GM06990 (cell line): ENCODE measurements around the gene IGFL4.

Source experiments
- DNase-seq: peaks from one replicate; pipeline ENCODE4 v3.0.0-alpha.2; 2011; ENCODE audit not compliant: insufficient read length; ENCODE audit errors: extremely low read depth
- H3K27me3 ChIP-seq: replicated peaks from 2 replicates; pipeline ENCODE4 v1.6.0; 2011; ENCODE audit warnings: low read length; ENCODE audit not compliant: control insufficient read depth, insufficient read depth
- H3K36me3 ChIP-seq: 2 replicates; pipeline ENCODE4 v1.5.1; 2011; ENCODE audit warnings: low read length; ENCODE audit not compliant: control insufficient read depth, insufficient read depth
- H3K4me3 ChIP-seq: replicated peaks from 2 replicates; pipeline ENCODE4 v1.5.1; 2011; ENCODE audit warnings: low read depth, mild to moderate bottlenecking, control low read depth, low read length
- TF ChIP-seq, protein P1 (sequence below): IDR thresholded peaks from 2 replicates; pipeline ENCODE4 v1.5.1; 2011; ENCODE audit warnings: low read length, control low read depth, mild to moderate bottlenecking, inconsistent platforms; ENCODE audit not compliant: insufficient read depth, poor library complexity, severe bottlenecking

IGFL4 gene

DNA sequence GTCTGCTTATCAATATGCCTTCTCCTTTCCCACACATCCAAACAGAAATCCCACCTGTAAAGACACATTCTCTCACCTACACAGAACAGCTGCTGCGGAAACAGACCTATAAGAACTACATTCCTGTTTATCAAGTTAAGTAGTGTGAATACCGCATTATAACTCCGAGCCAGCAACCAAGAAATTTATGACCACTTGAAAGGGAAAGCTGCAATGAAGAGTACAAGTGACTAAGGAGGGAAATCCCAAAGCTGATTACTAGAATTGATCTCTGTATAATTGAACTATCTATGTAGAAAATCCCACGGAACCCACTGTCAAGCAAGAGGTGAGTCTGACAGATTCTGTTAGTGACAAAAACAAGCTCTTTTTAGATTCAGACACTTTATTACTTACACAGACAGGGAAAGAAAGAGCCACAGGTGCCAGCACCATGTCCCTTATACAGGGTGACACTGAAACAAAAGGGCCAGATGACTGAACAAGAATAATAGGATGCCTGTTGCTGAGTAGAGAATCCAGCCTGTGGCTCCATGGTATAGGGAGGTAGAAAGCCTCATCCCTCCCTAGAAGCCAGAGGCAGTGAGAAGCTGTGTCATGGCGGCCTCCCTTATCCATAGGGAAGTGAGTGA, 1.6 kb upstream of the IGFL4 start:
- no peak overlapping the region for H3K4me3 ChIP-seq
- TF ChIP-seq, protein P1, sequence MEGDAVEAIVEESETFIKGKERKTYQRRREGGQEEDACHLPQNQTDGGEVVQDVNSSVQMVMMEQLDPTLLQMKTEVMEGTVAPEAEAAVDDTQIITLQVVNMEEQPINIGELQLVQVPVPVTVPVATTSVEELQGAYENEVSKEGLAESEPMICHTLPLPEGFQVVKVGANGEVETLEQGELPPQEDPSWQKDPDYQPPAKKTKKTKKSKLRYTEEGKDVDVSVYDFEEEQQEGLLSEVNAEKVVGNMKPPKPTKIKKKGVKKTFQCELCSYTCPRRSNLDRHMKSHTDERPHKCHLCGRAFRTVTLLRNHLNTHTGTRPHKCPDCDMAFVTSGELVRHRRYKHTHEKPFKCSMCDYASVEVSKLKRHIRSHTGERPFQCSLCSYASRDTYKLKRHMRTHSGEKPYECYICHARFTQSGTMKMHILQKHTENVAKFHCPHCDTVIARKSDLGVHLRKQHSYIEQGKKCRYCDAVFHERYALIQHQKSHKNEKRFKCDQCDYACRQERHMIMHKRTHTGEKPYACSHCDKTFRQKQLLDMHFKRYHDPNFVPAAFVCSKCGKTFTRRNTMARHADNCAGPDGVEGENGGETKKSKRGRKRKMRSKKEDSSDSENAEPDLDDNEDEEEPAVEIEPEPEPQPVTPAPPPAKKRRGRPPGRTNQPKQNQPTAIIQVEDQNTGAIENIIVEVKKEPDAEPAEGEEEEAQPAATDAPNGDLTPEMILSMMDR = no peak
- H3K27me3 ChIP-seq = no peaks in the 10 kb centered on the region; the same call in 1 of the 2 replicates
- H3K36me3 ChIP-seq = no peaks in the 10 kb centered on the region
- no peak for DNase-seq

DNA sequence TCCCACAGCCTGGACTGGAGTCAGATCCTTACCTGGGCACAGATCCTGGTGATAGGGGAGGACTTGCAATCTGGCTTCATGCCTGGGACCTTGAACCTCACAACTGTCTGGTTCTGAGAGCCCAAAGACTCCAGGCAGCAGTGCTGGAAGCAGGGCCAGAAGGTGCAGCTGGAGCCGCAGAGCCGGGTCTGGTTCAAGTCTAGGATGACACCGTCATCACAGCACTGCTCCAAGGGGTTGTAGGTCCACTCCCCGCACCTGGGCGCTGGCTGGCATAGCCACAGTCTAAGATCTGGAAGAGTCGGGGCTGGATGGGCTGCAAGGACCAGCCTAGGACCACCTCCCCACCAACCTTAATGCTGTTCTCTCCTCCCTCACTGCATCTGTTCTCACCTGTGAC, 677 bp downstream of the IGFL4 start:
- no peaks in the 10 kb centered on the region for H3K36me3 ChIP-seq
- H3K4me3 ChIP-seq = no peak overlapping the region
- H3K27me3 ChIP-seq = no peaks in the 10 kb centered on the region; the same call in 1 of the 2 replicates
- no peak for DNase-seq
- TF ChIP-seq, protein P1 = no peak

DNA sequence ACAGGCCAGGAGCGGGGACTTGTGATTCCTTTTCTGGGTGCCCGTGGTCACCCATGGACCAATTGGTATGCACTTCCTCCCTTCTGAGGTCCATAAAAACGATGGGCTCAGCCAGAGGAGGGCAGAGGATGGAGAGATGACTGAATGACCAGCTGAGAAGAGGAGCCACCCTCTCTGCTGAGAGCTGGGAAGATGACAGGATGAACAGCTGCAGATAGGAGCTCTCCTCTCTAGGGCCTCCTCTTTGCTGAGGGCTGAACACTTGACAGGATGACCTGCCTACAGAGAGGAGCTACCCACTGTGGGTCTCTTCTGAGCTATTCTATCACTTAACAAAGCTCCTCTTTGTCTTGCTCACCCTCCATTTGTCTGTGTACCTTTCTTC, 4.1 kb downstream of the IGFL4 start:
- no peak overlapping the region for H3K4me3 ChIP-seq
- no peaks in the 10 kb centered on the region; the same call in 1 of the 2 replicates for H3K27me3 ChIP-seq
- H3K36me3 ChIP-seq = no peaks in the 10 kb centered on the region
- TF ChIP-seq, protein P1 = no peak
- no peak for DNase-seq

DNA sequence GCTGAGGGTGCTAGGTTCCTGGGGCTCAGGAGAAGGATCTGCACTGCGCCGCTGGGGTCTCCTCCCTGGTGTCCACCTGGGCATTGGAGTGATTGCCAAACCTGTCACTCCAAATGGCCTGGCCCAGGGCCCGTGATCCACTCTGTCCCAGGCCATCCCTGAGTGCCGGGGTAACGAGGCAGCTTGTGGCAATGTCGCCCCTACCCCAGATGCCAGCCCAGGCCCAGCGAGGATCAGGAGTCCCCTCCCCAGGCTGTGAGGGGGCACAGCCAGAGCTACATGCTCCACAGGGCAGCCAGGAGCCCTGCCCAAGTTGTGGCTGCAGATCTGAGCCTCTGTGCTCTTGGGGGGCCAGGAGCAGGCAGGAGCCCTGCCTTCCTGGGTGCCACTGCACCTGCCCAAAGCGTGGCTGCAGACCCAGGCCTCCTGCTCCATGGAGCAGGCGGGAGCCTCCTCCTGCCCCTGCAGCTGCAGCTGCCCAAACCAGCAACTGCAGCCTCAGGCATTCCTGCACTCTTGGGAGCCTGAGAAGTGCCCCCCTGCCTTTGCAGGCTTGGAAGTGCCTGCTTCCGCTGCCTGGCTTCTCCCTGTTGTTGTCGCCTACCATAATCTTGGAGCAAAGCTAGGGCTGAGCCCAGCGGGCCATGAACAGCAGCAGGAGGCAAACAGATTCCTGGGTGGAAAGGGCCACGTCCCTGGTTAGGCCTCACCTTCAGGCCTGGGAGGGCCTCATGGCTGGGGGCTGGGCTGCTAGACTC, 4.6 kb downstream of the IGFL4 start:
- Histone ChIP-seq H3K27me3 (no peaks in the 10 kb centered on the region; the same call in 1 of the 2 replicates), H3K4me3 (no peak overlapping the region), H3K36me3 (no peaks in the 10 kb centered on the region)
- no peak for DNase-seq
- TF ChIP-seq, protein P1 = no peak

DNA sequence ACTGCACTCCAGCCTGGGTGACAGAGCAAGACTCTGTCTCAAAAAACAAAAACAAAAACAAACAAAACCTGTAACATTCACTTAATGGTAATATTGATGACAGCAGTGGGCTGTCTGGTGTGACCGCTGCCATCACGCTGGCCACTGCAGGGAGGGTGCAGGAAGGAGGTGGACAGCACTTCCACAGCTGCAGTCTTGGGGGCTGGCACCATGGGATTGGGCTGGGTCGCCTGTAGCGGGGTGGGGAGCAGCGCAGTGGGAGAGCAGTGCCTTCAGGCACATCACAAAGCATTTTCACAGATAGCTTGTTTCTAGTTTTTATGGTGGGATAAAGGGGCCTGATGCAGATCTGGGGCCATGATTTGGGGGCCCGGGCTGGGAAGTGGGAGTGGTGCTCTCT, 5.3 kb downstream of the IGFL4 start:
- Histone ChIP-seq H3K36me3 (no peaks in the 10 kb centered on the region), H3K27me3 (no peaks in the 10 kb centered on the region; the same call in 1 of the 2 replicates), H3K4me3 (no peak overlapping the region)
- TF ChIP-seq, protein P1 = no peak
- DNase-seq = no peak
